B cell (primary cell): ENCODE results near the gene FOXL1. TPM values are rescaled to one million over a fixed set of nuclear protein-coding genes. Genes with fewer than 3 reads are reported as not detected.

ENCODE experiments used
- ATAC-seq: fragments of 200-7000 bp; cut with Tn5 transposase; one replicate; pipeline ENCODE4 v1.10.0; 2021; ENCODE audit warnings: low read depth, mild to moderate bottlenecking, moderate number of reproducible peaks, moderate library complexity
- CTCF ChIA-PET: fragments of 350-600 bp; sonication (Branson Sonifier 250); formaldehyde crosslinking; loops from one replicate; lab custom pipeline; 2021; ENCODE audit warnings: antibody characterized with exemption, inconsistent platforms; lab: Charles Lee
- POLR2A ChIA-PET: fragments of 350-600 bp; sonication (Branson Sonifier 250); formaldehyde crosslinking; loops from one replicate; lab custom pipeline; 2021; ENCODE audit warnings: antibody characterized with exemption; lab: Charles Lee
- DNase-seq: peaks from one replicate; pipeline ENCODE4 v3.0.0; 2013
- H2AFZ ChIP-seq: 2 replicates; pipeline ENCODE4 v1.6.1; 2012; ENCODE audit warnings: mild to moderate bottlenecking, low read depth, low read length; ENCODE audit not compliant: insufficient read depth, poor library complexity, severe bottlenecking
- H3K27ac ChIP-seq, 2 donors: 1 replicate in 1 of 2; 2 replicates in 1 of 2; pipeline ENCODE4 v1.5.1; 2012 to 2013; ENCODE audit warnings: low read length in 2 of 2, mild to moderate bottlenecking in 2 of 2, moderate library complexity in 1 of 2
- H3K27me3 ChIP-seq, 4 experiments: fragments of 200-600 bp in 1 of 4; sonication (generic) in 1 of 4; replicated peaks in 1 of 4; 1 replicate in 2 of 4; 2 replicates in 2 of 4; pipeline versions ENCODE4 v1.6.1 to v1.7.0; 2013 to 2016; ENCODE audit warnings: low read length in 3 of 4, mild to moderate bottlenecking in 2 of 4, mixed read lengths in 1 of 4, moderate library complexity in 1 of 4; ENCODE audit not compliant: insufficient read depth in 4 of 4, control insufficient read depth in 3 of 4; ENCODE audit errors: control extremely low read depth in 1 of 4
- H3K36me3 ChIP-seq, 2 experiments: replicated peaks in 1 of 2; 1 replicate in 1 of 2; 2 replicates in 1 of 2; pipeline versions ENCODE4 v1.6.1 to v1.7.1; 2013; ENCODE audit warnings: low read length in 1 of 2; ENCODE audit not compliant: insufficient read depth in 2 of 2, control insufficient read depth in 1 of 2; ENCODE audit errors: control extremely low read depth in 1 of 2, extremely low read depth in 1 of 2
- H3K4me1 ChIP-seq, 2 donors: fragments of 200-600 bp in 1 of 2; sonication (generic) in 1 of 2; 1 replicate in 1 of 2; 2 replicates in 1 of 2; pipeline versions ENCODE4 v1.5.1 to v1.6.1; 2013 to 2017; ENCODE audit warnings: low read length in 2 of 2; ENCODE audit not compliant: control insufficient read depth in 2 of 2, insufficient read depth in 2 of 2
- H3K4me2 ChIP-seq: replicated peaks from 2 replicates; pipeline ENCODE3; 2012; ENCODE audit warnings: mild to moderate bottlenecking, low read depth, low read length; ENCODE audit not compliant: poor library complexity, severe bottlenecking
- H3K4me3 ChIP-seq, 5 experiments: fragments of 200-600 bp in 1 of 5; sonication (generic) in 1 of 5; 1 replicate in 3 of 5; 2 replicates in 2 of 5; pipeline versions ENCODE4 v1.5.1 to v1.7.0; 2011 to 2016; ENCODE audit warnings: low read length in 4 of 5, mild to moderate bottlenecking in 4 of 5, low read depth in 2 of 5, control low read depth in 1 of 5, moderate library complexity in 1 of 5; ENCODE audit not compliant: insufficient read depth in 1 of 5; ENCODE audit errors: control extremely low read depth in 1 of 5, extremely low read depth in 1 of 5
- H3K79me2 ChIP-seq: fragments of 200-600 bp; sonication (generic); one replicate; pipeline ENCODE4 v1.6.0; 2016; ENCODE audit warnings: low read length; ENCODE audit not compliant: control insufficient read depth, insufficient read depth
- H3K9ac ChIP-seq: fragments of 200-600 bp; sonication (generic); 2 replicates; pipeline ENCODE4 v1.6.1; 2017; ENCODE audit warnings: mild to moderate bottlenecking, low read length, moderate library complexity
- H3K9me3 ChIP-seq, 3 donors: one replicate each; pipeline versions ENCODE4 v1.6.1 to v1.7.1; 2013; ENCODE audit warnings: low read length in 2 of 3; ENCODE audit not compliant: control insufficient read depth in 2 of 3, insufficient read depth in 1 of 3; ENCODE audit errors: control extremely low read depth in 1 of 3
- H4K20me1 ChIP-seq: 2 replicates; pipeline ENCODE4 v1.6.0; 2012; ENCODE audit warnings: mild to moderate bottlenecking, low read length; ENCODE audit not compliant: insufficient read depth, control insufficient read depth, poor library complexity, severe bottlenecking
- H3K27ac Mint-ChIP-seq: one replicate; pipeline ENCODE4 v1.8.0; 2021; ENCODE audit warnings: mixed read lengths
- H3K27me3 Mint-ChIP-seq: one replicate; pipeline ENCODE4 v1.8.0; 2021; ENCODE audit warnings: mixed read lengths
- H3K4me1 Mint-ChIP-seq: one replicate; pipeline ENCODE4 v1.8.0; 2021; ENCODE audit warnings: mixed read lengths
- H3K4me3 Mint-ChIP-seq: one replicate; pipeline ENCODE4 v1.8.0; 2021; ENCODE audit warnings: mixed read lengths
- H3K9me3 Mint-ChIP-seq: one replicate; pipeline ENCODE4 v1.8.0; 2022; ENCODE audit warnings: mixed read lengths; ENCODE audit not compliant: insufficient read depth
- EZH2 ChIP-seq: IDR thresholded peaks from 2 replicates; pipeline ENCODE4 v1.6.1; 2012; ENCODE audit warnings: borderline replicate concordance, low read depth, mild to moderate bottlenecking, moderate library complexity, low read length; ENCODE audit not compliant: insufficient read depth, poor library complexity, severe bottlenecking
- WGBS: methylation state at CpG from one replicate; pipeline ENCODE4 v1.1.5; 2013; ENCODE audit warnings: missing lambda C conversion rate; ENCODE audit not compliant: insufficient coverage; 5-methylcytosine and 5-hydroxymethylcytosine counted together
- intact Hi-C: fragments of 100-400 bp; cut with micrococcal nuclease; formaldehyde crosslinking; loops from one replicate; pipeline ENCODE4 v1.10.0; 2022
- polyA plus RNA-seq: library from polyadenylated mRNA; depleted of rRNA; stranded (reverse); fragments of >200 nt; gene quantifications from 2 replicates; pipeline ENCODE4 v1.2.3, GENCODE V29; 2012
- total RNA-seq, 2 donors: library from RNA; stranded (reverse); fragments of 120-200 nt in 1 of 2; gene quantifications; 1 replicate in 1 of 2; 2 replicates in 1 of 2; pipeline versions ENCODE4 v1.2.3 to v1.2.4, GENCODE V29; 2013 to 2022
- TF ChIP-seq, protein P1 (sequence below): fragments of 200-600 bp; IDR thresholded peaks from one replicate; pipeline ENCODE4 v1.8.0; 2022; ENCODE audit warnings: antibody characterized with exemption, mild to moderate bottlenecking

Gene FOXL1
- total and polyA plus RNA-seq, 2 donors (not counting 1 experiment from before 2014, with no cell fraction given) = not detected

DNA sequence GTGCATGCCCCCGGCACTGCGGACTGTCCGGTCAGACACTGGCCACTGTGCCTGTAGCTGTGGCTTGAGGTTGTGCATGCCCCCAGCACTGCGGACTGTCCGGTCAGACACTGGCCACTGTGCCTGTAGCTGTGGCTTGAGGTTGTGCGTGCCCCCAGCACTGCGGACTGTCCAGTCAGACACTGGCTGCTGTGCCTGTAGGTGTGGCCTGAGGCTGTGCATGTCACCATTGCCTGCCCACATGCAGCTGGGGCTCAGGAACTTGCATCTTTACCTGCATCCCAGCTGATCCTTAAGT, 28.5 kb upstream of the FOXL1 start:
- no peak for DNase-seq
- H3K9ac ChIP-seq = no peak overlapping the region
- no peak for ATAC-seq
- Mint-ChIP-seq H3K4me1 (peaks cover 10% of the 10 kb centered on the region), H3K27ac (no peak overlapping the region), H3K9me3 (no peaks in the 10 kb centered on the region), H3K27me3 (no peaks in the 10 kb centered on the region), H3K4me3 (no peak overlapping the region)
- H3K27ac ChIP-seq = no peak overlapping the region
- H3K9me3 ChIP-seq = no peaks in the 10 kb centered on the region
- peaks cover 6 to 10% of the 10 kb centered on the region in 2 donors for H3K4me1 ChIP-seq
- H3K4me2 ChIP-seq = no peak overlapping the region
- intact Hi-C loops = loop anchor here (10.0 kb wide), 1 partner anchor 835 kb away; the partner anchor contains the start of gene FBXO31
- no peak for TF ChIP-seq EZH2
- TF ChIP-seq, protein P1, sequence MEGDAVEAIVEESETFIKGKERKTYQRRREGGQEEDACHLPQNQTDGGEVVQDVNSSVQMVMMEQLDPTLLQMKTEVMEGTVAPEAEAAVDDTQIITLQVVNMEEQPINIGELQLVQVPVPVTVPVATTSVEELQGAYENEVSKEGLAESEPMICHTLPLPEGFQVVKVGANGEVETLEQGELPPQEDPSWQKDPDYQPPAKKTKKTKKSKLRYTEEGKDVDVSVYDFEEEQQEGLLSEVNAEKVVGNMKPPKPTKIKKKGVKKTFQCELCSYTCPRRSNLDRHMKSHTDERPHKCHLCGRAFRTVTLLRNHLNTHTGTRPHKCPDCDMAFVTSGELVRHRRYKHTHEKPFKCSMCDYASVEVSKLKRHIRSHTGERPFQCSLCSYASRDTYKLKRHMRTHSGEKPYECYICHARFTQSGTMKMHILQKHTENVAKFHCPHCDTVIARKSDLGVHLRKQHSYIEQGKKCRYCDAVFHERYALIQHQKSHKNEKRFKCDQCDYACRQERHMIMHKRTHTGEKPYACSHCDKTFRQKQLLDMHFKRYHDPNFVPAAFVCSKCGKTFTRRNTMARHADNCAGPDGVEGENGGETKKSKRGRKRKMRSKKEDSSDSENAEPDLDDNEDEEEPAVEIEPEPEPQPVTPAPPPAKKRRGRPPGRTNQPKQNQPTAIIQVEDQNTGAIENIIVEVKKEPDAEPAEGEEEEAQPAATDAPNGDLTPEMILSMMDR = no peak
- ChIA-PET CTCF (no interaction called here), POLR2A (no interaction called here)
- H3K27me3 ChIP-seq = no peaks in the 10 kb centered on the region
- peaks cover 0 to 44% of the 10 kb centered on the region in 2 experiments for H3K36me3 ChIP-seq
- H4K20me1 ChIP-seq = no peaks in the 10 kb centered on the region
- WGBS = 97% methylated on average over 7 of the region's 7 CpGs
- peaks cover 12% of the 10 kb centered on the region for H3K79me2 ChIP-seq
- no peak overlapping the region for H2AFZ ChIP-seq
- no peak overlapping the region for H3K4me3 ChIP-seq

- no peaks in the 10 kb centered on the region for H3K27me3 Mint-ChIP-seq
- Histone ChIP-seq H3K27ac (no peak overlapping the region), H3K36me3 (peaks cover 0 to 40% of the 10 kb centered on the region in 2 experiments), H2AFZ (no peak overlapping the region), H3K9me3 (no peaks in the 10 kb centered on the region), H3K27me3 (no peaks in the 10 kb centered on the region), H3K4me1 (peaks cover 6 to 10% of the 10 kb centered on the region in 2 donors), H4K20me1 (no peaks in the 10 kb centered on the region), H3K79me2 (peaks cover 14% of the 10 kb centered on the region), H3K4me3 (no peak overlapping the region), H3K4me2 (no peak overlapping the region), H3K9ac (no peak overlapping the region)
- no peak for DNase-seq
- intact Hi-C loops = loop anchor here (10.0 kb wide), 1 partner anchor 835 kb away; the partner anchor contains the start of gene FBXO31
- ChIA-PET CTCF (no interaction called here), POLR2A (no interaction called here)
- no peak overlapping the region for H3K27ac Mint-ChIP-seq
- no peak overlapping the region for H3K4me3 Mint-ChIP-seq
- no peaks in the 10 kb centered on the region for H3K9me3 Mint-ChIP-seq
- no peak for TF ChIP-seq EZH2
- TF ChIP-seq, protein P1 = no peak
- no peak for ATAC-seq
- peaks cover 15% of the 10 kb centered on the region for H3K4me1 Mint-ChIP-seq
- WGBS = 100% methylated on average over 2 of the region's 5 CpGs
Observed at GRCh38 chr16:86550281-86550680, 28.1 kb upstream of the FOXL1 start.
